Measurements from ENCODE around the gene BMP10. TPM values are rescaled to one million over a fixed set of nuclear protein-coding genes. Genes with fewer than 3 reads are reported as not detected.
A peak's percentile ranks its signal among the peaks of the same experiment; 100 is the strongest.

Gene BMP10
- total RNA-seq (0.46 and 0.95 TPM in 2 replicates), polyA plus RNA-seq (0.35 and 1.2 TPM in 2 replicates)

- Histone ChIP-seq H3K36me3 (no peaks in the 10 kb centered on the region), H3K27ac (no peak within 1 kb of the TSS), H3K4me3 (no peak within 1 kb of the TSS), H3K27me3 (no peaks in the 10 kb centered on the region), H3K4me1 (ENCODE audit: low read depth) (peaks cover 7% of the 10 kb centered on the region), H3K9me3 (ENCODE audit: low read depth) (no peaks in the 10 kb centered on the region)
- DNase-seq (ENCODE audit: low read depth in 1 of 2, low spot score in 1 of 2) = no peak
- no peak for TF ChIP-seq CTCF (IDR thresholded peaks at IDR 0.05; ENCODE audit: low read depth, low read length)
These were observed at the start of gene BMP10 for GRCh38 chr2:68871159-68871764. TSS of gene BMP10 (minus strand) at chr2:68871397. CDS start at chr2:68871358, 39 bp downstream.

- H3K4me1 ChIP-seq (ENCODE audit: low read depth) = no peaks in the 10 kb centered on the region
- no peaks in the 10 kb centered on the region for H3K27me3 ChIP-seq
- H3K36me3 ChIP-seq = no peaks in the 10 kb centered on the region
- no peaks in the 10 kb centered on the region for H3K9me3 ChIP-seq (ENCODE audit: low read depth)
- H3K27ac ChIP-seq = no peak overlapping the region
- TF ChIP-seq CTCF (IDR thresholded peaks at IDR 0.05; ENCODE audit: low read depth, low read length) = no peak
- no peak for DNase-seq (ENCODE audit: low read depth in 1 of 2, low spot score in 1 of 2)
- no peak overlapping the region for H3K4me3 ChIP-seq
These were observed 49.4 kb upstream of the BMP10 start for GRCh38 chr2:68920481-68921170.

GRCh38 chr2:68918497-68918896 is 47.3 kb upstream of the BMP10 start:
- Histone ChIP-seq H3K4me1 (ENCODE audit: low read depth) (no peaks in the 10 kb centered on the region), H3K36me3 (no peaks in the 10 kb centered on the region), H3K4me3 (no peak overlapping the region), H3K27me3 (no peaks in the 10 kb centered on the region), H3K9me3 (ENCODE audit: low read depth) (no peaks in the 10 kb centered on the region), H3K27ac (no peak overlapping the region)
- no peak for TF ChIP-seq CTCF (IDR thresholded peaks at IDR 0.05; ENCODE audit: low read depth, low read length)
- peak in 1 of 2 donors; percentile 74 for DNase-seq (ENCODE audit: low read depth in 1 of 2, low spot score in 1 of 2)

GRCh38 chr2:68917034-68917718 is 46.0 kb upstream of the BMP10 start:
- peak in 1 of 2 donors; percentile 54 for DNase-seq (ENCODE audit: low read depth in 1 of 2, low spot score in 1 of 2)
- H3K36me3 ChIP-seq = no peaks in the 10 kb centered on the region
- H3K27me3 ChIP-seq = no peaks in the 10 kb centered on the region
- no peak overlapping the region for H3K27ac ChIP-seq
- H3K9me3 ChIP-seq (ENCODE audit: low read depth) = no peaks in the 10 kb centered on the region
- H3K4me1 ChIP-seq (ENCODE audit: low read depth) = no peaks in the 10 kb centered on the region
- no peak overlapping the region for H3K4me3 ChIP-seq
- TF ChIP-seq CTCF (IDR thresholded peaks at IDR 0.05; ENCODE audit: low read depth, low read length) = no peak

- Histone ChIP-seq H3K36me3 (no peaks in the 10 kb centered on the region), H3K9me3 (ENCODE audit: low read depth) (no peaks in the 10 kb centered on the region), H3K4me3 (no peak overlapping the region), H3K27me3 (no peaks in the 10 kb centered on the region), H3K4me1 (ENCODE audit: low read depth) (peaks cover 4% of the 10 kb centered on the region), H3K27ac (no peak overlapping the region)
- no peak for TF ChIP-seq CTCF (IDR thresholded peaks at IDR 0.05; ENCODE audit: low read depth, low read length)
- DNase-seq (ENCODE audit: low read depth in 1 of 2, low spot score in 1 of 2) = no peak
These were observed 45.0 kb upstream of the BMP10 start for GRCh38 chr2:68916226-68916625.
